ENCODE results near the gene IFIT1B. TPM values are rescaled to one million over a fixed set of nuclear protein-coding genes. Genes with fewer than 3 reads are reported as not detected.
"Not testable (repeated sequence)": the region's sequence is repeated elsewhere in the genome, so short reads cannot be mapped to it uniquely, and the experiment has no call there.

IFIT1B gene, protein sequence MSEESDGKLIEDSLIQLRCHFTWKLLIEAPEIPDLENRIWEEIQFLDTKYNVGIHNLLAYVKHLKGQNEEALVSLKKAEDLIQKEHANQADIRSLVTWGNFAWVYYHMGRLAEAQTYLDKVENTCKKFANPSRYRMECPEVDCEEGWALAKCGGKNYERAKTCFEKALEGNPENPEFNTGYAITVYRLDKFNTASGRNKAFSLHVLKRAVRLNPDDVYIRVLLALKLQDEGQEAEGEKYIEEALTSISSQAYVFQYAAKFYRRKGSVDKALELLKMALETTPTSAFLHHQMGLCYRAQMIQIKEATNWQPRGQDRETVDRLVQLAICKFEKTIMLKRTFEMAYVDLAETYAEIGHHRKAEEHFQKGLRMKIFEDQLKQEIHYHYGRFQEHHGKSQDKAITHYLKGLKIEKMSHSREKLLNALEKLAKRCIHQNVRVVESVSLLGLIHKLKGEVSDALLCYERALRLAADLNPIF
- 0.11 TPM for polyA plus RNA-seq (2013)

DNA sequence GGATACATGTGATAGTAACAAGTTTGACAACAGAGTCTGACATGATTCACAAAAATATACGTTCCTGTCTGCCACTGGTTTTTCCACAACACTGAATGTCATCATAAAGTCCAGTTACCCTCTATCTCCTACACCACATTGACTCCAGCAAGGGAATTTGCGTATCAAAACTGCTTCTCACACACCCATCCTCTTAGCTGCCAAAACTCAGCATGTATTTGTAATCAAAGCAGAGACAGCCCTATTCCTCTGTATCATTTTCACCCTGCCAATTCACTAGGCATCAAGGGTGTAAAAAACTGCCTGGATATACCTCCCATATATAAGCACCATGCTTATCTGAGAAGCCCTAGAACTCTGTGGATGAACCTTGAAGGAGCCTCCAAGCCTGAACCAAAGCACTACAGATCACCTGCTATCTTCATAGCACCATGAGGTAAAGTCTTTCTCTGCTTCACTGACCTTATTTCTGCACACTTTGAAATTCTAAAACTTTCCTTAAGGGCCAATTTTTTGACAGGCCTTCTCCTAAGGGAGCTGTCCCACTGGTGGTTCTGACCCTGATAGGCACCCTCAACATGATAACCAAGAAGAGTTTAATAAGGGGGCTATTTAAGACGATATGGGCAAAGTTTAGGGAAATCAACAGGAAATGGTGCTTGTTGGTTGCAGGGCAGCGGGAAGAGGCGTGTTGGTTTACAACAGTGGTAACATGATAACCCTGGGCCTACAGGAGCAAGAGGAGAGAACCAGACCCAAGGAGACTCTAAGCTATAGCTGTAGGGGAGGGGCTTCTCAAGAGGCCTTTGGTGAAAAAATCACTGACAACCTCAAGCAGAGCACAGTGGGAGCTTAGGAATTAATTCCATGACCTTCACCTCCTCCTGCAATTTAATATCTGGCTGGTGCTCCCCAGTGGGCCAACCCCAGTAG lies at the start of gene IFIT1B:
TSS of gene IFIT1B (plus strand) at position 352 of the 933 bp plus-strand sequence. CDS start at position 432, 80 bp downstream.
- Histone ChIP-seq H3K27ac (ENCODE audit: insufficient read depth in 1 of 2, low read depth in 1 of 2, low read length in 2 of 2, poor library complexity in 1 of 2, severe bottlenecking in 2 of 2) (no peak within 1 kb of the TSS), H3K9me3 (ENCODE audit: control extremely low read depth in 1 of 5, control insufficient read depth in 4 of 5, insufficient read depth in 2 of 5, low read depth in 1 of 5, low read length in 4 of 5) (no peaks in the 10 kb centered on the region), H3K4me3 (ENCODE audit: control insufficient read depth in 1 of 7, extremely low read depth in 1 of 7, insufficient read depth in 4 of 7, low read depth in 2 of 7, low read length in 6 of 7) (no peak within 1 kb of the TSS), H3K4me1 (ENCODE audit: control extremely low read depth in 1 of 4, control insufficient read depth in 4 of 4, insufficient read depth in 4 of 4, low read length in 3 of 4) (peaks cover 0 to 21% (median 11%) of the 10 kb centered on the region in 4 experiments), H3K27me3 (replicated peaks in 2 of 5; ENCODE audit: control insufficient read depth in 4 of 5, insufficient read depth in 5 of 5, low read length in 4 of 5) (no peaks in the 10 kb centered on the region), H3K36me3 (ENCODE audit: control insufficient read depth in 4 of 4, insufficient read depth in 4 of 4, low read length in 3 of 4) (no peaks in the 10 kb centered on the region)
- peak in 1 of 3 donors; percentile 24 for DNase-seq
- WGBS (ENCODE audit: insufficient coverage) = 93% methylated on average over 5 of the region's 5 CpGs
- ChIA-PET CTCF (interaction anchor here (1.2 kb wide), 3 partner anchors 9 to 116 kb away, joined by 3 to 8 read pairs (median 3); no protein-coding TSS in a partner anchor), POLR2A (no interaction called here)

DNA sequence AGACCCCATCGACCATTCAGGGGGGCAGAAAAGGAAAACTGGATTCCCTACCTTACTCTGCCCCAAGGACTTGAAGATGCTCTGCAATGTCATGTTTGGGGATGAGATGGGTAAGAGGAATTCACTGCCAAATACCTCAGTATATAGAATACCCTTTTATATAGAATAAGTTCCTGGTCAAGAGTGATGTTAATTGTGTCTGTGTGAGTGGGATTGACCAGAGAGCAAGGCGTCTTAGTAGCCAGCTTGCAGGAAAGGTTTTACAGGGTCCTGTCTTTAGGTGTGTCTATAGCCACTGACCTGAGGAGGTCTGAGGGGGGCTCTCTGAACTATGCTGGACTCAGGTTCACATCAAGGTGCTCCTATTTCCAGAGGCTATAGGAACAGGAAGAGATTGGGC lies 48.7 kb upstream of the IFIT1B start:
- Histone ChIP-seq H3K4me3 (ENCODE audit: control insufficient read depth in 1 of 7, extremely low read depth in 1 of 7, insufficient read depth in 4 of 7, low read depth in 2 of 7, low read length in 6 of 7) (peak overlapping the region in 5 of 7 experiments; percentile 63 to 95 (median 79)), H3K36me3 (ENCODE audit: control insufficient read depth in 4 of 4, insufficient read depth in 4 of 4, low read length in 3 of 4) (no peaks in the 10 kb centered on the region), H3K9me3 (ENCODE audit: control extremely low read depth in 1 of 5, control insufficient read depth in 4 of 5, insufficient read depth in 2 of 5, low read depth in 1 of 5, low read length in 4 of 5) (no peaks in the 10 kb centered on the region), H3K27me3 (replicated peaks in 2 of 5; ENCODE audit: control insufficient read depth in 4 of 5, insufficient read depth in 5 of 5, low read length in 4 of 5) (no peaks in the 10 kb centered on the region), H3K4me1 (ENCODE audit: control extremely low read depth in 1 of 4, control insufficient read depth in 4 of 4, insufficient read depth in 4 of 4, low read length in 3 of 4) (peaks cover 32 to 65% (median 46%) of the 10 kb centered on the region in 4 experiments), H3K27ac (ENCODE audit: insufficient read depth in 1 of 2, low read depth in 1 of 2, low read length in 2 of 2, poor library complexity in 1 of 2, severe bottlenecking in 2 of 2) (no peak overlapping the region)
- 100% methylated on average over 1 of the region's 2 CpGs for WGBS (ENCODE audit: insufficient coverage)
- ChIA-PET POLR2A (no interaction called here), CTCF (interaction anchor here (1.7 to 1.9 kb wide), 2 partner anchors 10 to 25 kb away, joined by 3 to 4 read pairs; no protein-coding TSS in a partner anchor)
- DNase-seq = no peak

DNA sequence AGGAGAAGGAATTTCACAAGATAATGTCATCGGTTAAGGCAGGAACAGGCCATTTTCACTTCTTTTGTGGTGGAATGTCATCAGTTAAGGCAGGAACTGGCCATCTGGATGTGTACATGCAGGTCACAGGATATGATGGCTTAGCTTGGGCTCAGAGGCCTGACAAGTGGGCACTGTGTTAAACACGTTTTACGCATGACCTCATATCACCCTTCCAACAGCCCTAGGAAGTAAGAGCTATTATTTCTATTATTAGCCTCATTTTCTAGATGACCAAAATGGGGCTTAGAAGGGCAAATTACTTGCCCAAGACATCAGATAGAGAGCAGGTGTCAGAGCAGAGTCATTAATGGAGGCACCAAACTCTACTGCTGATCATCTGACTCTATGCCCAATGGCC lies 47.8 kb upstream of the IFIT1B start:
- DNase-seq; POLR2A ChIA-PET; H3K27me3 ChIP-seq (replicated peaks in 2 of 5; ENCODE audit: control insufficient read depth in 4 of 5, insufficient read depth in 5 of 5, low read length in 4 of 5); H3K27ac ChIP-seq (ENCODE audit: insufficient read depth in 1 of 2, low read depth in 1 of 2, low read length in 2 of 2, poor library complexity in 1 of 2, severe bottlenecking in 2 of 2); H3K9me3 ChIP-seq (ENCODE audit: control extremely low read depth in 1 of 5, control insufficient read depth in 4 of 5, insufficient read depth in 2 of 5, low read depth in 1 of 5, low read length in 4 of 5); H3K36me3 ChIP-seq (ENCODE audit: control insufficient read depth in 4 of 4, insufficient read depth in 4 of 4, low read length in 3 of 4): not testable (repeated sequence)
- Histone ChIP-seq H3K4me1 (ENCODE audit: control extremely low read depth in 1 of 4, control insufficient read depth in 4 of 4, insufficient read depth in 4 of 4, low read length in 3 of 4) (peaks cover 32 to 66% (median 47%) of the 10 kb centered on the region in 4 experiments), H3K4me3 (ENCODE audit: control insufficient read depth in 1 of 7, extremely low read depth in 1 of 7, insufficient read depth in 4 of 7, low read depth in 2 of 7, low read length in 6 of 7) (peak overlapping the region in 1 of 7 experiments; percentile 10)
- CTCF ChIA-PET = interaction anchor here (0.9 to 1.9 kb wide), 4 partner anchors 9 to 42 kb away, joined by 3 to 4 read pairs (median 3); no protein-coding TSS in a partner anchor
- no CpG with 5 or more reads among the region's 3 CpGs for WGBS (ENCODE audit: insufficient coverage)

DNA sequence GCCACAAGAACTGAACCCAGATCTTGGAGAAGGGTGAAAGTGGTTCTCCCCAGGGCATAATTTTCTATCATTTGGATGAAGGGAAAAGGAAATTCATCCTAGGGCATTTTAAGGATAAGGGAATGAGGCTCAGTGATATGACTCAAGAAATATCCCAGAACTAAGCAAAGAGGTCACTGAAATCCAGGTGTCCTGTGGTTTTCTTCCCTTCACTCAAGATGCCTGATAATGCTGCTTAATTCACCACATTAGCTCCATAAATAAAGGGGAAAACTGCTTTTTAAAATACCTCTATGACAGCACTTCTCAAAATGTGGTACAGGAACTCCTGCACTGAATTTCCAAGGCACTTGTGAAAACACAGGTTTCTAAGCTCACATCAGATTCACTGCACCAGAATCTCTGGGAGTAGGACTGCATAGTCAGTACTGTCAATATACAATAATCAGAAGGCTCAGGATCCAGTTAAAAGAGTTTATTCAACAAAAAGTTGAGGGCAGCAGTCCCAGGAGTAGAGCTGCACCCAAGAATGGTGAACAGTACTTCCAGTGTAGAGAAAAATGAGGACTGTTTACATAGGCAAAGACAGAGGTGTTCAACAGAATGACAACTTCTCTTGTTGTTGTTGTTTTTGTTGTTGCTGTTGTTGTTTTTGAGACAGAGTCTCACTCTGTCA lies 47.2 kb upstream of the IFIT1B start:
- ChIA-PET POLR2A (no interaction called here), CTCF (interaction anchor here (0.9 to 1.9 kb wide), 4 partner anchors 9 to 41 kb away, joined by 3 to 4 read pairs (median 3); no protein-coding TSS in a partner anchor)
- H3K4me1 ChIP-seq (ENCODE audit: control extremely low read depth in 1 of 4, control insufficient read depth in 4 of 4, insufficient read depth in 4 of 4, low read length in 3 of 4) = peaks cover 32 to 66% (median 47%) of the 10 kb centered on the region in 4 experiments

DNA sequence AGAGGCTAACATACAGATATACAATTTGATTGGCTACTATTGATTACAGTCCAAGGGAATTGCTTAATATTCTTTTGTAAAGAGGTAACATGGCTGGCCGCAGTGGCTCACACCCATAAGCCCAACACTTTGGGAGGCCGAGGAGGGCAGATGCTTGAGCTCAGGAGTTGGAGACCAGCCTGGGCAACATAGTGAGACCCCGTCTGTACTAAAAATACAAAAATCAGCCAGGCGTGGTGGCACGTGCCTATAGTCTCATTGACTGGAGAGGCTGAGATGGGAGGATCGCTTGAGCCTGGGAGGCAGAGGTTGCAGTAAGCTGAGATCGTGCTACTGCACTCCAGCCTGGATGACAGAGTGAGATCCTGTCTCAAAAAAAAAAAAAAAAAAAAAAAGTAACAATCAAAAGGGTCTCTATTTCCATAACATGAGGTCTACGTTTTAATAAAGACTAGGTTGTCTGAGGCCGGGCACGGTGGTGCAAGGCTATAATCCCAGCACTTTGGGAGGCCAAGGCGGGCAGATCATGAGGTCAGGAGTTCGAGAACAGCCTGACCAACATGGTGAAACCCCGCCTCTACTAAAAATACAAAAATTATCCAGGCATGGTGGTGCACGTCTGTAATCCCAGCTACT lies 46.3 kb upstream of the IFIT1B start:
- H3K36me3 ChIP-seq (ENCODE audit: control insufficient read depth in 4 of 4, insufficient read depth in 4 of 4, low read length in 3 of 4); H3K27me3 ChIP-seq (replicated peaks in 2 of 5; ENCODE audit: control insufficient read depth in 4 of 5, insufficient read depth in 5 of 5, low read length in 4 of 5); H3K9me3 ChIP-seq (ENCODE audit: control extremely low read depth in 1 of 5, control insufficient read depth in 4 of 5, insufficient read depth in 2 of 5, low read depth in 1 of 5, low read length in 4 of 5); POLR2A ChIA-PET; DNase-seq: not testable (repeated sequence)
- H3K4me3 ChIP-seq (ENCODE audit: control insufficient read depth in 1 of 7, extremely low read depth in 1 of 7, insufficient read depth in 4 of 7, low read depth in 2 of 7, low read length in 6 of 7) = peak overlapping the region in 3 of 7 experiments; percentile 48 to 77 (median 61)
- CTCF ChIA-PET = interaction anchor here (1.0 kb wide), 2 partner anchors 32 to 54 kb away, joined by 3 to 4 read pairs; no protein-coding TSS in a partner anchor
- 83% methylated on average over 13 of the region's 14 CpGs for WGBS (ENCODE audit: insufficient coverage)
- peak overlapping the region; percentile 16 to 67 for H3K27ac ChIP-seq (ENCODE audit: insufficient read depth in 1 of 2, low read depth in 1 of 2, low read length in 2 of 2, poor library complexity in 1 of 2, severe bottlenecking in 2 of 2)
- H3K4me1 ChIP-seq (ENCODE audit: control extremely low read depth in 1 of 4, control insufficient read depth in 4 of 4, insufficient read depth in 4 of 4, low read length in 3 of 4) = peaks cover 32 to 66% (median 47%) of the 10 kb centered on the region in 4 experiments

More for the DNA sequence above, 47.2 kb upstream of the IFIT1B start:
- Histone ChIP-seq H3K27ac (ENCODE audit: insufficient read depth in 1 of 2, low read depth in 1 of 2, low read length in 2 of 2, poor library complexity in 1 of 2, severe bottlenecking in 2 of 2) (no peak overlapping the region), H3K4me3 (ENCODE audit: control insufficient read depth in 1 of 7, extremely low read depth in 1 of 7, insufficient read depth in 4 of 7, low read depth in 2 of 7, low read length in 6 of 7) (peak overlapping the region in 1 of 7 experiments; percentile 28), H3K27me3 (replicated peaks in 2 of 5; ENCODE audit: control insufficient read depth in 4 of 5, insufficient read depth in 5 of 5, low read length in 4 of 5) (no peaks in the 10 kb centered on the region), H3K36me3 (ENCODE audit: control insufficient read depth in 4 of 4, insufficient read depth in 4 of 4, low read length in 3 of 4) (no peaks in the 10 kb centered on the region), H3K9me3 (ENCODE audit: control extremely low read depth in 1 of 5, control insufficient read depth in 4 of 5, insufficient read depth in 2 of 5, low read depth in 1 of 5, low read length in 4 of 5) (no peaks in the 10 kb centered on the region)
- DNase-seq = no peak

DNA sequence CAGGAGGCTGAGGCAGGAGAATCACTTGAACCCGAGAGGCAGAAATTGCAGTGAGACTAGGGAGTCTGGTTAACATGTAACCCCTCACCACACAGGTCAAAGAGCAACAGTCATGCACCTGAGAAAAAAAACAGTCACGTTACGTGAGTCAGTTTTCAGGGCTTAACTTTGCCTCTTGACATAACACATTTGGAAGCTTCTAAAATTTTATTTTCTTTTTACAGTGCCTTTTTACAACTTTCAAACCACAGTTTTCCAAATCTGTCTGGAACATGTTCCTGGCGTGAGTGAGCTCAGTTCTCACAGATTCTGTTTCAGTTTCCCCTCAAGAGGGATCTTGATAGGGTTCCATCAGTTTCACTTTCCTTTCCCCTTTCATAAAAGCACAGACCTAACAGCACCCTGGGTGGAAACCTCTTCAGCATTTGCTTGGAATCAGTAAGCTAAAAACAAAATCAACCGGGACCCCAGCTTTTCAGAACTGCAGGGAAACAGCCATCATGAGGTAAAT lies 45.7 kb upstream of the IFIT1B start:
- ChIA-PET CTCF (interaction anchor here (0.7 to 1.2 kb wide), 4 partner anchors 12 to 54 kb away, joined by 3 to 4 read pairs (median 3); no protein-coding TSS in a partner anchor), POLR2A (no interaction called here)
- H3K9me3 ChIP-seq (ENCODE audit: control extremely low read depth in 1 of 5, control insufficient read depth in 4 of 5, insufficient read depth in 2 of 5, low read depth in 1 of 5, low read length in 4 of 5) = no peaks in the 10 kb centered on the region
- peak overlapping the region; percentile 16 to 67 for H3K27ac ChIP-seq (ENCODE audit: insufficient read depth in 1 of 2, low read depth in 1 of 2, low read length in 2 of 2, poor library complexity in 1 of 2, severe bottlenecking in 2 of 2)
- peak overlapping the region in 6 of 7 experiments; percentile 45 to 77 (median 60) for H3K4me3 ChIP-seq (ENCODE audit: control insufficient read depth in 1 of 7, extremely low read depth in 1 of 7, insufficient read depth in 4 of 7, low read depth in 2 of 7, low read length in 6 of 7)
- DNase-seq = peak; percentile 68 to 93 (median 86)
- H3K27me3 ChIP-seq (replicated peaks in 2 of 5; ENCODE audit: control insufficient read depth in 4 of 5, insufficient read depth in 5 of 5, low read length in 4 of 5) = no peaks in the 10 kb centered on the region
- H3K36me3 ChIP-seq (ENCODE audit: control insufficient read depth in 4 of 4, insufficient read depth in 4 of 4, low read length in 3 of 4) = no peaks in the 10 kb centered on the region
- WGBS (ENCODE audit: insufficient coverage) = 9% methylated on average over 5 of the region's 5 CpGs
- H3K4me1 ChIP-seq (ENCODE audit: control extremely low read depth in 1 of 4, control insufficient read depth in 4 of 4, insufficient read depth in 4 of 4, low read length in 3 of 4) = peaks cover 32 to 65% (median 47%) of the 10 kb centered on the region in 4 experiments

Data from common myeloid progenitor, CD34-positive (primary cell).